Measurements from ENCODE around the gene XIST.
"Not testable (repeated sequence)": the region's sequence is repeated elsewhere in the genome, so short reads cannot be mapped to it uniquely, and the experiment has no call there.

Gene XIST

GRCh38 chrX:73852467-73852866 is at the start of gene XIST:
TSS of gene XIST (minus strand) at chrX:73852714.
- no peak for DNase-seq (ENCODE audit: low spot score)

GRCh38 chrX:73898315-73898714 is 45.8 kb upstream of the XIST start:
- DNase-seq (ENCODE audit: low spot score): not testable (repeated sequence)

- DNase-seq (ENCODE audit: low spot score): not testable (repeated sequence)
Observed at GRCh38 chrX:73892515-73893090, 40.1 kb upstream of the XIST start.

DNA sequence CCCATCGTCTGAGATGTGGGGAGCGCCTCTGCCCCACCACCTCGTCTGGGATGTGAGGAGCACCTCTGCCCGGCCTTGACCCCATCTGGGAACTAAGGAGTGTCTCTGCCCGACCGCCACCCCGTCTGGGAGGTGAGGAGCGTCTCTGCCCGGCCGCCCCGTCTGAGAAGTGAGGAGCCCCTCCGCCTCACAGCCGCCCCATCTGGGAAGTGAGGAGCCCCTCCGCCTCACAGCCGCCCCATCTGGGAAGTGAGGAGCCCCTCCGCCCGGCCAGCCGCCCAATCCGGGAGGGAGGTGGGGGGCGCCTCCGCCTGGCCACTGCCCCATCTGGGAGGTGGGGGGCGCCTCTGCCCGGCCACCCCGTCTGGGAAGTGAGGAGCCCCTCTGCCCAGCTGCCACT is 29.7 kb upstream of the XIST start:
- DNase-seq (ENCODE audit: low spot score): not testable (repeated sequence)

- peak; percentile 11 for DNase-seq (ENCODE audit: low spot score)
Observed at GRCh38 chrX:73877687-73878086, 25.2 kb upstream of the XIST start.

- DNase-seq (ENCODE audit: low spot score): no peak
Observed at GRCh38 chrX:73876911-73877310, 24.4 kb upstream of the XIST start.

DNA sequence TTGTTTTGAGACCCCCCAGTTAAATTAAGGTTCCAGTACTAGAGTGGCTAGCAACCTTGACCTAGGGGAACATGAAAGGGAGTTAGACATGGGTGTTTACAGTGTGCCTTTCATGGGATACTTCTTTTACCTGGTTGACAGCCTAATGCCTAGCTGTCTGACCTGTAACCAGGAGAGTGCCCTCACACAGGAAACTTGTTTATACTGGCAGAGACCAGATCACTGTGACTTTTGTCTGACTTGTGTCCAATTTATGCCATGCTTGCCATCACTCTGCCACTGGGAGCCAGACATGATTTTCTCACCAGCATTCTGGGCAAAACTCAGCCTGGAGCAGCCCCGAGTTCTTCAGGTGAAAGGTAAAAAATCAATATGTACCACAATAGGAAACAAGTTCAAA is 16.4 kb upstream of the XIST start:
- no peak for DNase-seq (ENCODE audit: low spot score)

DNA sequence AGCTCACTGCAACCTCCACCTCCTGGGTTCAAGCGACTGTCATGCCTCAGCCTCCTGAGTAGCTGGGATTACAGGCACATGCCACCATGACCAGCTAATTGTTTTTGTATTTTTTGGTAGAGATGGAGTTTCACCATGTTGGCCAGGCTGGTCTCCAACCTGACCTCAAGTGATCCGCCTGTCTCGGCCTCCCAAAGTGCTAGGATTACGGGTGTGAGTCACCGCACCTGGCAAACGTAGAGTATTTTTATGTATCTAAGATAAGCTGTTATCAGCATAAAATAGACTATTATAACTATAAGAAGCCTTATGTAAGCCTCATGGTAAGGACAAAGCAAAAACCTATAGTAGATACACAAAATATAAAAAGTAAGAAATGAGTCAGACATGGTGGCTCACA is 14.6 kb upstream of the XIST start:
- DNase-seq (ENCODE audit: low spot score): no peak

GRCh38 chrX:73863852-73864251 is 11.3 kb upstream of the XIST start:
- DNase-seq (ENCODE audit: low spot score): no peak

DNA sequence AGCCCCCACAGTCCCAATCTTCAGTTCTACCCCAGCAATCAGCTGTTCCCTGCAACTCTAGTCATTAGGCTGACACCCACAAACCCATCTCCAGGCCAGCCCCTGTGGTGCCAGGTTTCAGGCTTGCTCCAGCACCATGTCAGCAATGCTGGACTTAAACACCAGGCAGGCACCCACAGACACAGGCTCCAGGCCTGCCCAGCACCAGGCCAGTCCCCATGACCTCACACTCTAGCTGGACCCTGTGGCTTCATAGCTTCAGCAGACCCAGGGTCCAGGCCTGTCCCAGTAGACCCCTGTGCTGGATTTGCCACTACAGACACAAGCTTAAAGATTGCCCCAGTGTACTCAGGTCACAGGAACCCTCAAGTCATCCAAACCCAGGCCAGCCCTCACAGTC is 10.8 kb upstream of the XIST start:
- DNase-seq (ENCODE audit: low spot score): no peak

- no peak for DNase-seq (ENCODE audit: low spot score)
Observed at GRCh38 chrX:73859622-73860021, 7.1 kb upstream of the XIST start.

GRCh38 chrX:73855546-73855945 is 3.0 kb upstream of the XIST start:
- DNase-seq (ENCODE audit: low spot score): peak; percentile 26

- DNase-seq (ENCODE audit: low spot score): no peak
Observed at GRCh38 chrX:73852022-73852421, 492 bp downstream of the XIST start.

GRCh38 chrX:73851014-73852009 is 1.2 kb downstream of the XIST start:
- DNase-seq (ENCODE audit: low spot score): no peak

- DNase-seq (ENCODE audit: low spot score): peak; percentile 16
Observed at GRCh38 chrX:73850124-73851013, 2.1 kb downstream of the XIST start.

- DNase-seq (ENCODE audit: low spot score): no peak
Observed at GRCh38 chrX:73849073-73849472, 3.4 kb downstream of the XIST start.

- DNase-seq (ENCODE audit: low spot score): no peak
Observed at GRCh38 chrX:73847991-73848390, 4.5 kb downstream of the XIST start.

DNA sequence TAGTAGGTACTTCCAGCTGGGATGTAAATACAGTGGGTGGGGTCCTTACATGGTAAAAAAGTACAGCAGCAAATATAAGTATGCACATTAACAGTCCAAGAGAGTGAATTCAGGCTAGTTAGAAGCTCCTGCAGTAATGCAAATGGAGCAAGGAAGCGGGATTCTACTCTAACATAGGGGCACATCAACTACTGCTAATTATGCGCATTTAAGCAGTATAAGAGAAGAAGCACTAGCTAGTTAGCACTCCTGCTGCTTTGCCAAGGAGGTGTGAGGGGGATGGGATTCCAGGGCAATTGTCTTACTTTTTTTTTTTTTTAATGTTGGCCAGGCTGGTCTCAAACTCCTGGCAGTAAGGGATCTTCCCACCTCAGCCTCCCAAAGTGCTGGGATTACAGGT is 5.4 kb downstream of the XIST start:
- peak; percentile 16 for DNase-seq (ENCODE audit: low spot score)

GRCh38 chrX:73842541-73843234 is 9.8 kb downstream of the XIST start:
- no peak for DNase-seq (ENCODE audit: low spot score)

DNA sequence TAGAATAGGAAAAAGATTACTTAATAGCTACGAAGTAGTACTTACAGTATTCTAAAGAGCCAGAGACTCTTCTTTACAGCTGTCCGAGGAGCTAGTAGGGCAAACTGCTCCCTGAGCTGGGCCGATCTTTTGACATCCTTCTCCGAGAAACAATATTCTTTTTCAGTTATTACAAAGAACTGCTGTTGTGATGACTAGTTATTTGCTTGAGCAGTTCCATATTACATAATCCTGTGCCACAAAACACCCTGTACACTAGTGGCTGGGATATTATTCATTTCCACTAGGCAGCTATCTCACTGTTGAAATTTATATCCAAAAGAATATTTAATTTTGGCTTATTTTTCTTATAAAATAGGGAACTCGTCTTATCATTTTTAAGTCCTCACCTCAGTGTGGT is 11.2 kb downstream of the XIST start:
- DNase-seq (ENCODE audit: low spot score): no peak

DNA sequence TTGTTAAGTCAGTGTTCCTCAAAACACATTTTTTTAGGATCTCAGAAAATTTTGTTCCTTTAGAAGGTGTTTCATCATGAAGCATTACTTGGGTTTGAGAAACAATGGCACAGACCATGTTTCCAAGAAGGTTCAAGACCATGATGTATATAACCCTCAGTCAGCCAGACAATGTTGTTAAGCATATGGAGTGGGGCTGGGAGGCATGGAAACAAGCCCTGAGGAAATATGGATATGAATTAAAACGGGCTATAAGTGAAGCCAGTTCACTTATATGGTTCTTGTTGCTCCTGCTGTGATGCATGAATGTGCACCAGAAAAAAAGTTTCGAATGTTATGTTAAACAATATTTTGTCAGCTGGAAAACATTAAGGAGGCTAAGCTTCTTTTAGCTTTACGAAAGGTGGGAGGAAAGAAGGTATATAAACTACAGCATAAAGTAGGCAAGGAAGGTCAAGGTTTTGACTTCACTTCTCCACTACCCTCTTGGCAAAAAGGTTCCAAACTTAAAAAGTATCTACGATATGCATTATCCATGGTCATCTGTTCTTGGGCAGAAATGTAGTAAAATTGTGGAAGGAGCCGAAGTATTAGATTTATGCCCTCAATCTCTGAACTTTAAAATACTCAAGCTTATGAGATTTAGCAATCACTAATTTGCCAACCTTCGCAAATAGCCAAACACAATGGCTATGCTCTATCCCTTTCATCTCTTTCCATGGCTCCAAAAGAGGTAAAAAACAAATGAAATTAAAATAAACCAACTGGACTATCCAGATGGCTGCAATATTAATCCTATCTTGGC is 12.2 kb downstream of the XIST start:
- DNase-seq (ENCODE audit: low spot score): no peak
